ENCODE results near the gene TUFT1.
A peak's percentile ranks its signal among the peaks of the same experiment; 100 is the strongest.

Gene TUFT1

GRCh38 chr1:151540021-151540981 is at the start of gene TUFT1:
Gene TUFT1 (plus strand): TSS chr1:151540309. CDS start chr1:151540367, 58 bp downstream.
- peak; percentile 97 for DNase-seq (ENCODE audit: low spot score)

DNA sequence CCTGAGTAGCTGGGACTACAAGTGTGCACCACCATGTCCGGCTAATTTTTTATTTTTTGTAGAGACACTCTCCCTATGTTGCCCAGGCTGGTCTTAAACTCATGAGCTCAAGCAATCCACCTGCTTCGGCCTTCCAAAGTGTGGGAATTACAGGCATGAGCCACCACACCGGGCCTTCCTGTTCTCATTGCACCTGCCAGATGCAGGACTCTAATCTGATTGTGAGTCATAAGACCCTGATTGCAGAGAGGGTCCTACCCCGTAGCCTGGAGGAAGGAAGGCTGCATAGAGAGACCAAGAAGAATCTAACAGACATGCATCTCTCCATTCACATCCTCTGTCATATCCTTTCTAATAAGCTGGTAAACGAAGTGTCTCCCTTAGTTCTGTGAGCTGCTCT is 48.5 kb upstream of the TUFT1 start:
- no peak for DNase-seq (ENCODE audit: low spot score)

GRCh38 chr1:151492120-151492519 is 48.0 kb upstream of the TUFT1 start:
- DNase-seq (ENCODE audit: low spot score): no peak

DNA sequence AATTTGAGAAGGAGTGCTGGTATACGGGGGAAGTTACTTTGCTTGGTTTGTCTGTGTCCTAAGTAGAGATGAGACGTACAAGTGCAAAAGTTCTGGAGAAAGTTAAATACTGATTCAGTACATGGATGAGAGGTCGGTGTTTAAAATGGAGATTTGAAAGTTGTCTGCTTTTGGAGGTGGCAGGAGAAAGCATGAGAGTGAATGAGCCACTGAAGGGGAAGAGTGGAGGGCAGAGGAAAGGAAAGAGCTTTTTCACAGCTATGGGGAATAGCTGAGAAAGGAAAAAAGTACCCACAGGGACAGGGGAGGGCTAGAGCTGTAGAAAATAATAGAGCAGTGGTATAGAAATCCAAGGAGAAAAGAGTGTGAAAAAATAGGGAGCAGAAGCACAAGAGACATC is 47.1 kb upstream of the TUFT1 start:
- DNase-seq (ENCODE audit: low spot score): no peak

DNA sequence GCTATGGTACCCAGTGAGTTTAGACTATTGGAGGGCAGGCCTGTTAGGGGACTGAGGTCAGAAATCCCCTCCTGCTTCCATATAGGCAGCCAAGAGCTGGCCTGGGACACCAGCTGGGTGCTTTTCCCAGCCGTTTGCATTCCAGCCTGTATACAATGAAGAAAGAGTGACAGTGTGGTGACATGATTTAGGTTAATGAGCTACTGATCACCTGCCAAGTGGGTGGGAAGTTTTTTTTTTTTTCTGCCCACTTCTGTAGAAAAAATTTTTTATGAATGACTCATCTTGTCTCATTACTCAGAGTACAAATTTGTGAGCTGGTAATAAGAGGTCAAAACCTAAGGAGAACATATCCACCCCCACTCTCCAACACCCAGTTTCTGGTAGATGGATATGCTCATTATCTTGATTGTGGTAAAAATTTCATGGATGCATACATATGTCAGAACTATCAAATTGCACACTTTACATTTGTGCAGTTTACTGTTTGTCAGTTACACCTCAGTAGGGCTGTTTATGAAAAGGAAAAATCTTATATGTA is 45.3 kb upstream of the TUFT1 start:
- no peak for DNase-seq (ENCODE audit: low spot score)

GRCh38 chr1:151495316-151495715 is 44.8 kb upstream of the TUFT1 start:
- no peak for DNase-seq (ENCODE audit: low spot score)

- no peak for DNase-seq (ENCODE audit: low spot score)
Measured at GRCh38 chr1:151499365-151499764, 40.7 kb upstream of the TUFT1 start.

DNA sequence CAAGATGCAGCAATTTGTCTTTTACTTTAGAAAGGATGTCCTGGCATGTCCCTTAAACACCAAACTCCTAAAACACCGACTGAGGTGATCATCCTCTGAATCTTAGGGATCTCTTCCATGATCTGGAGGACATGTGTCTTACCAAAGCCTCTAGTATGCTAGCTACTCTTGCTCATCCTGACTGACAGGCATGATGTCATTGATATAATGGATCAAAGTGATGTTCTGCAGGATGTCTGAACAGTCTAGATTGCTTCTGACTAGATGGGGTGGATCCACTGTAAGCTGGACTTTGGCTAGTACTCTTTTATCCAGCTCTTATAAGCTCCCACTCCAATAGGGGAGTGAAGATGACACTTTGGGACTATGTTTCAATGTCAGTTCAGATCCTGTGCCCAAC is 40.2 kb upstream of the TUFT1 start:
- DNase-seq (ENCODE audit: low spot score): no peak

GRCh38 chr1:151501474-151501873 is 38.6 kb upstream of the TUFT1 start:
- DNase-seq (ENCODE audit: low spot score): no peak

DNA sequence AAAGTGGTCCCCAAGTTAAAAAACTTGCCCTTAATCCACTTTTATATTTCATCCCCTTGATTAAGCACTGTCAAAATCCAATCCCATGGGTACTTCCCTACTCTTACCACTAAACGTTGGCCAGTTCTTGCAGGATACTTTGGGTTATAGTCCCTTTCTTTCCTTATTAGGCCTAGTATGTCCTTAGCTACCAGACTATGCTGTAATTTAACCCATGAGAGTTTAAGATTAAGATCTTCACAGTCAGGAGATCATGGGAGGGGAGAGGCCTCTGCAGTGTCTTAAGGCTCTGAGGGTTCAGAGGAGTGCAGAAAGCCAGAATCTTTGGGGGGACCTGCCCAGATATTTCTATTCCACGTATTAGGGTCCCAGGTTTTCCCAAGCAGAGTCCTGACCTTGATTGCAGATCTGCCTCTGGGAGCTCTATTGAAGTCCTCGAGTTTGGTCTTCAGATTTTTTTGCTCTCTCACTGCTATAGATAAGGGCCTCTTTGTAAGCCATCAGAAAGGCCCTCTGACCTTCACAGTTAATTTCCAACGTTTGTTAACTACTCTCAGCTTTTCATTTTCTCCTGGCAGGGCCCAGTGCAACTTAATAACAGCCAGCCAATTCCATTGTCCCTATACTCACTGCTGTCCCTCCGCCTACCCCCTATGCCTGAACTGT is 37.9 kb upstream of the TUFT1 start:
- DNase-seq (ENCODE audit: low spot score): no peak

DNA sequence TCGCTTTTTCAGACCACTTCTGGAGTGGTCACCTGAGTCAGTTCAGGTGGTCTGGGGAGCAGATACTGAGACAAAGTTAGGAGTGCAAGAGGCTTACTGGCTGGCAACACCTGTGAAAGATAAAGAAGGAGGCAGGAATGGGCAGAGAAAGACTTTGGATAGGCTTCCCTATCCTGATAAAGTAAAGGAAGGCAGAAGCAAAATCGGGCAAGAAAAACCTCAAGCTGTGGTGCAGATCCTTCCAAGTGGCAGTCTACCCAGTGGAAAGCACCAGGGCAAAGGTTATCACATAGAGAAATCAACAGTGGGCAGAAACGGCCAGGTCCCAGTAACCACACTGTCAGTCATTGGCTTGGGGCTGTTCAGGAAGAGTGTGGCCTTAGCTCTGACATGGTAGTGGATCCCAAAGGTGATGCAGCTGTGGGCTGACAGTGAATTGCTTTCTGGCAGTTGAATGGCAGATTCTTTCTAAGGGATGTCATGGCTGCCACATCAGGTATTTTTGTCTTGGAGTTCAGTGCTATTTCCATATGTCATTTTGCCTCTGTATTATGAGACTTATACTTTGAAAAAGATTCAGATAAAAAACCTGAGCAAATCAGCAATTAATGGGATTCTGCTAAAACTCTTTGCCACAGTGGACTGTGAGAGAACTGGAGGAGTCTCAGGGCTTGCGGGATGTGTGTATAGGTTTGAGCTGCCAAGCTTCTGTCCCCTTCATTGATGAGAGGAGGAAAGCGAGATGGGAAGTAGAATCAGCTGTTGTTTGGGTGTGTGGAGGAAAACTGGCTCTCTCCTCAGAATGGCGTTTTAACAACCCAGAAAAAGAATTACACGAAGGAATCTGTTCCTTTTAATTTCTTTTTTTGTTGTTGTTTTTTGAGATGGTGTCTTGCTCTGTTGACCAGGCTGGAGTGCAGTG is 37.0 kb upstream of the TUFT1 start:
- no peak for DNase-seq (ENCODE audit: low spot score)

- DNase-seq (ENCODE audit: low spot score): no peak
Measured at GRCh38 chr1:151504252-151504651, 35.9 kb upstream of the TUFT1 start.

DNA sequence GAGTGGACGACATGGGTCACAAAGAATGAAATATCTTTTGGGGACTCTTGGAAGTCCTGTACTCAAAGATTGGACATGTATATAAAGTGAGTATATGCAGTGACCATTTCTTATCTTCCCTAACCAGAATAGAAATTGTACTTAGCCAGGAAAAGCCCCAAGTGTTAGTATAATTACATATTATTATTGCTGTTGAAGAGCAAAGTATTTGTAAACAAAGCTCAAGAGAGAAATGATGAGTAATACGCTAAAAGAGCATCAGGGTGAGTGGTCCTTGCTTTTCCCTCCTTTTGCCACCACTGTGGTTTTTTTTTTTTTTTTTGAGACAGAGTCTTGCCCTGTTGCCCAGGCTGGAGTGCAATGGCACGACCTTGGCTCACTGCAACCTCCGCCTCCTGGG is 35.4 kb upstream of the TUFT1 start:
- DNase-seq (ENCODE audit: low spot score): no peak

DNA sequence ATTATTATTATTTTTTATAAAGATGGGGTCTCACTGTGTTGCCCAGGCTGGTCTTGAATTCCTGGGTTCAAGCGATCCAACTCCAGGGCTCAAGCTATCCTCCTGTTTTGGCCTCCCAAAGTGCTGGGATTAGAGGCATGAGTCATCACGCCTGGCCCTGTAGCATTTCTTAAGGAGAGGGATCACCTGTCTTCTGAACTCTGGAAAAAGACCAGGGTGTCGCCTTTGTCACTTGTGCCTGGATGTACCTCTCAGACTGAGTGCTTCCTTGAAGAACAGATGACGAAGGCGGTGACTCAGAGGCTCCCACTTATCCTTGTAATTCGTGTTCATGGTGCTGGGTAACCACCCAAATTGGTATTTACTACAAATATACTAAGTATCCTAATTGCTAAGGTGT is 31.3 kb upstream of the TUFT1 start:
- no peak for DNase-seq (ENCODE audit: low spot score)

DNA sequence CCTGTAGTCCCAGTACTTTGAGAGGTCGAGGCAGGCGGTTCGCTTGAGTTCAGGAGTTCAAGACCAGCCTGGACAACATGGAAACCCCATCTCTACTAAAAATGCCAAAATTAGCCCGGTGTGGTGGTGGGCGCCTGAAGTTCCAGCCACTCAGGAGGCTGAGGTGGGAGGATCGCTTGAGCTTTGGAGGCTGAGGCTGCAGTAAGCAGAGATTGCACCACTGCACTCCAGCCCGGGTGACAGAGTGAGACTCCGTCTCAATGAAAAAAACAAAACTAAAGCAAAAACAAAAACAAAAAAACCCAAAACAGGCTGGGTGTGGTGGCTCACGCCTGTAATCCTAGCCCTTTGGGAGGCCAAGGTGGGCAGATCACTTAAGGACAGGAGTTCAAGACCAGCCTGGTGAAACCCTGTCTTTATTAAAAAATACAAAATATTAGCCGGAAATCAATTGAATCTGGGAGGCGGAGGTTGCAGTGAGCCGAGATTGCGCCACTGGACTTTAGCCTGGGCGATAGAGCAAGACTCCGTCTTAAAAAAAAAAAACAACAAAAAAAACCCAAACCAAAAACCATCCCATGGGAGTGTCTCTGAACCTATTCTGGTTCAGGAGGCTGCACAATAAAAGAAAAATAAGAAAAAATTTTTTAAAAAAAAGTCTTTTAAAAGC is 30.6 kb upstream of the TUFT1 start:
- DNase-seq (ENCODE audit: low spot score): no peak

DNA sequence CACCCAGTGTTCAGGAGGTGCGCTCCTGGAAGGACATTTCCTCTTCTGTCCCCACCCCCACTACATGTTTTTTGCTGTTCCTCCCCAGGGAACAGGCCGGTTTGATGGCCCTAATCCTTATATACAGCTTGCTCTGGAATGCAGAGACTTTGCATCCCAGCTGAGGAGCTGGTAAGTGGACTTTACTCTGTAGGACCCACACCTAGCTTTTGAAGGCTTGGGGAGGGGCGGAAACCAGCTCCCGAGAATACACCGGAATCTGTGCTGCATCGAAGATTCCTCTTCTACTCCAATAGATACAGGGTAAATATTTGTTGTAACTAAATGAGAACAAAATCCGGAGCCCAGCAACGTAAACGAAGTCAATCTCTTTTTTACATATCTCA is 30.1 kb upstream of the TUFT1 start:
- DNase-seq (ENCODE audit: low spot score): no peak

- no peak for DNase-seq (ENCODE audit: low spot score)
Measured at GRCh38 chr1:151510614-151510956, 29.5 kb upstream of the TUFT1 start.

DNA sequence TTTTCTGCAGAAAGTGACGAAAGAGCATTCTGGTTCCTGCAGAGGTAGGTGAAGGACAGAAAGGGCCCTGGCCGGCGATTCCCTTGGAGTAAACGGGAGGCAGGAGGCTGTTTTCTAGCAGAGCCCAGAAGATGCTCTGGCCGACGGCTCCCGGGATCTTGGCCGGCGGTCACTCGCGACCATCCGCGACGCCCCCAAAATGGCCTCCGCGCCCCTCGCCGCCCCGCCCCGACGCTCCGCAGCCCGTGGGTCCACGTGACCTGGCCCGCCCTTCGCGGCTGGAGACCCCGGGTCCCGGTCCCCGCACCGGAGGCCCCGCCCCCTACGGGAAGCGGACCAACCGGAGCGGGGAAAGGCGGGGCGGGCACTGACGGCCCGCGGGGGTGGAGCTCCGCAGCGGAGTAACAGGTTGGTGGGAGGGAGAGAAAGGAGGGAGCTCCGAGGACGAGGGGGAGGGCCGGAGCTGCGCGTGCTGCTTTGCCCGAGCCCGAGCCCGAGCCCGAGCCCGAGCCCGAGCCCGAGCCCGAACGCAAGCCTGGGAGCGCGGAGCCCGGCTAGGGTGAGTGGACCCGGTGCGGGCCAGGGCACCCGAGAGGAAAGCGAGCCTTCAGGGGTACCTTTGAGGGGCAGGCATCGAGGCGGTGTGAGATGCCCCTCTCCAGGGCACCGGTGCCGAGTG is 29.0 kb upstream of the TUFT1 start, which contains the start of gene CGN:
Gene CGN, plus strand, starts transcription at position 431 of the 679 bp plus-strand sequence. CDS start 7,133 bp downstream, outside the sequence.
- peak; percentile 99 for DNase-seq (ENCODE audit: low spot score)

- peak; percentile 77 for DNase-seq (ENCODE audit: low spot score)
Measured at GRCh38 chr1:151511636-151512215, 28.4 kb upstream of the TUFT1 start.

DNA sequence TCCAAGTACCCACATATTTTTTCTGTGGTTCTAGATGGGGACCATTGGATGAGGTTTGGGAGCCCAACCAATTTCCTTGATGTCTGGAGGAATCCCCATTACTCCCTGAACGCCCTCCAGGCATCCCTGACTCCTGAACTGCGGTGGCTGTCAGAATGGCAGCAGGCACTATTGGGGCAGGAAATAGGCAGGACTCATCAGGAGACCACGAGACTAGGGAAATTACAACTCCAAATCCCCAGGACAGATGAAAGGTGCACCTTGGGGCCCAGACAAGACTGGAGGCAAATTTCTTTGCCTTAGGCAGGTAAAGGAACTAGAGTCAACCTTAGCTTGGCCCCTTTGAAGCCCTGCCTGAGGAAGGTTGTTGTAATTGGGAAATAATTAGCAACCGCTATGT is 27.8 kb upstream of the TUFT1 start:
- no peak for DNase-seq (ENCODE audit: low spot score)

All from D341Med (cell line).